Activated B cell treated with CpG ODN at 0.5 μM for 24 hours (primary cell): ENCODE data around the gene ANO9. TPM values are rescaled to one million over a fixed set of nuclear protein-coding genes. Genes with fewer than 3 reads are reported as not detected.

Experiments
- ATAC-seq: fragments of 200-7000 bp; cut with Tn5 transposase; one replicate; pipeline ENCODE4 v1.10.0; 2021; ENCODE audit warnings: low read depth, mild to moderate bottlenecking, moderate library complexity
- CTCF ChIA-PET: fragments of 350-600 bp; sonication (Branson Sonifier 250); formaldehyde crosslinking; loops from one replicate; lab custom pipeline; 2021; ENCODE audit warnings: antibody characterized with exemption; lab: Charles Lee
- POLR2A ChIA-PET: fragments of 350-600 bp; sonication (Branson Sonifier 250); formaldehyde crosslinking; loops from one replicate; lab custom pipeline; 2021; ENCODE audit warnings: antibody characterized with exemption; lab: Charles Lee
- DNase-seq: peaks from one replicate; pipeline ENCODE4 v3.0.0; 2022
- H3K27ac Mint-ChIP-seq: one replicate; pipeline ENCODE4 v1.8.0; 2020; ENCODE audit warnings: mixed read lengths
- H3K27me3 Mint-ChIP-seq: one replicate; pipeline ENCODE4 v1.8.0; 2021; ENCODE audit warnings: mixed read lengths
- H3K36me3 Mint-ChIP-seq: one replicate; pipeline ENCODE4 v1.8.0; 2021; ENCODE audit warnings: low read depth, mixed read lengths
- H3K4me1 Mint-ChIP-seq: one replicate; pipeline ENCODE4 v1.8.0; 2021; ENCODE audit warnings: mixed read lengths
- H3K4me3 Mint-ChIP-seq: one replicate; pipeline ENCODE4 v1.8.0; 2020; ENCODE audit warnings: mild to moderate bottlenecking, mixed read lengths
- H3K9me3 Mint-ChIP-seq: one replicate; pipeline ENCODE4 v1.8.0; 2020; ENCODE audit warnings: mixed read lengths
- intact Hi-C: fragments of 100-400 bp; cut with micrococcal nuclease; formaldehyde crosslinking; loops from one replicate; pipeline ENCODE4 v1.15.1; 2024
- total RNA-seq: library from RNA; stranded (reverse); gene quantifications from 2 replicates; pipeline ENCODE4 v1.2.3, GENCODE V29; 2022
- TF ChIP-seq, protein P1 (sequence below): fragments of 200-600 bp; IDR thresholded peaks from one replicate; pipeline ENCODE4 v1.8.0; 2022; ENCODE audit warnings: antibody characterized with exemption, mild to moderate bottlenecking

The ANO9 gene
- total RNA-seq, 1 donor from 2014 or later: 46.1 TPM

DNA sequence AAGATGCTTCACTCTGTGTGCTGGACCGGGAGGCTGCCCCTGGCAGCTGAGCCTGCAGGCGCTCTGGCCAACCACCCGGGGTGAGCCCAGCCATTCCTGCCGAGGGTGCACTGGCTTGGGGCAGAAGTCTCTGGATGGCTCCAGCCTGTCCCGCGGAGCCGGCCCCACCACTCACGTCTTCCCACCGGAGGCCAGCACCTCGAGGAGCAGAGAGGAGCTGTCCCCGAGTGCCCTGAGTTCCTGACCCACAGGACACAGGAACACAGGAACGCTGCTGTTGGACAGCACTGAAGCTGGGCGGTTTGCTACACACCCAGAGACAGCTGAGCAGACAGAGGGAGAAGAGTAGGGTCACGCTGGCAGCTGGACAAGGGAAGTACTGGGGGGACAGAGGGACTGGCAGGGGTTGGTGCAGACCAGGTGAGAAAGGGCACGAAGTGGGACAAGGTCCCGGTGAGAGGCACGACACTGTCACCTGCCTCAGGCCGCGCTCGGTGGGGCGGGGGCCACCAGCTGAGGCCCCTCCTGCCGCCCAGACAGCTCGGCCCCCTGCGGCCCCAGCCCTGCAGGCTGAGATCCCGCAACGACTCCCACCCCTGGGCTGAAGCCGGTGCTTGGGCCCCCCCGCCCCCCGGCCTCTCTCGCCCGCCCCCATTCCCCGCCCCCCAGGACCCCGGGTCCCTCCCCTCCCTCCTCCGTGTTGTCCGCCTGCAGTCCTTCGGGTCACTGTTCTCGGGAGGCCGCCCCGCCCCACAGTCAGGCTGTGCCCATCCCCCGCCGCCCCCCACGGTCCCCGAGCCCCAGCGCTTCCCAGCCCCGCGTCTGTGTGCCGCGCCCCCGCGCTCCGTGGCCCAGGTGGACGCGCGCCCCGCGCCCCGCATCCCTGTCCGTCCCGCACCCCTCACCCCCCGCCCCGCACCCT, 73.1 kb downstream of the ANO9 start:
- ChIA-PET CTCF (no interaction called here), POLR2A (interaction anchor here (1.2 kb wide), 1 partner anchor 131 kb away, joined by 4 read pairs; no protein-coding TSS in a partner anchor)
- H3K4me3 Mint-ChIP-seq: peak overlapping the region; percentile 78
- ATAC-seq: no peak
- peaks cover 12% of the 10 kb centered on the region for H3K4me1 Mint-ChIP-seq
- DNase-seq: no peak
- intact Hi-C loops: no loop called here
- no peak overlapping the region for H3K27ac Mint-ChIP-seq
- TF ChIP-seq, protein P1, sequence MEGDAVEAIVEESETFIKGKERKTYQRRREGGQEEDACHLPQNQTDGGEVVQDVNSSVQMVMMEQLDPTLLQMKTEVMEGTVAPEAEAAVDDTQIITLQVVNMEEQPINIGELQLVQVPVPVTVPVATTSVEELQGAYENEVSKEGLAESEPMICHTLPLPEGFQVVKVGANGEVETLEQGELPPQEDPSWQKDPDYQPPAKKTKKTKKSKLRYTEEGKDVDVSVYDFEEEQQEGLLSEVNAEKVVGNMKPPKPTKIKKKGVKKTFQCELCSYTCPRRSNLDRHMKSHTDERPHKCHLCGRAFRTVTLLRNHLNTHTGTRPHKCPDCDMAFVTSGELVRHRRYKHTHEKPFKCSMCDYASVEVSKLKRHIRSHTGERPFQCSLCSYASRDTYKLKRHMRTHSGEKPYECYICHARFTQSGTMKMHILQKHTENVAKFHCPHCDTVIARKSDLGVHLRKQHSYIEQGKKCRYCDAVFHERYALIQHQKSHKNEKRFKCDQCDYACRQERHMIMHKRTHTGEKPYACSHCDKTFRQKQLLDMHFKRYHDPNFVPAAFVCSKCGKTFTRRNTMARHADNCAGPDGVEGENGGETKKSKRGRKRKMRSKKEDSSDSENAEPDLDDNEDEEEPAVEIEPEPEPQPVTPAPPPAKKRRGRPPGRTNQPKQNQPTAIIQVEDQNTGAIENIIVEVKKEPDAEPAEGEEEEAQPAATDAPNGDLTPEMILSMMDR: no peak
- H3K9me3 Mint-ChIP-seq: no peaks in the 10 kb centered on the region
- peaks cover 34% of the 10 kb centered on the region for H3K27me3 Mint-ChIP-seq
- H3K36me3 Mint-ChIP-seq: no peaks in the 10 kb centered on the region

- Mint-ChIP-seq H3K4me3 (peak overlapping the region; percentile 56), H3K27ac (no peak overlapping the region), H3K9me3 (no peaks in the 10 kb centered on the region), H3K4me1 (peaks cover 12% of the 10 kb centered on the region), H3K36me3 (no peaks in the 10 kb centered on the region), H3K27me3 (peaks cover 34% of the 10 kb centered on the region)
- TF ChIP-seq, protein P1: no peak
- intact Hi-C loops: no loop called here
- no peak for ATAC-seq
- no peak for DNase-seq
- CTCF ChIA-PET: no interaction called here
- POLR2A ChIA-PET: interaction anchor here (1.2 kb wide), 1 partner anchor 130 kb away, joined by 4 read pairs; no protein-coding TSS in a partner anchor
These were observed 73.8 kb downstream of the ANO9 start for GRCh38 chr11:367956-368413.

Other genes starting within 250 kb of the ANO9 start
- not detected in 2 replicates for gene SCGB1C1, start 248.9 kb downstream of the ANO9 start, total RNA-seq
- 44.2 and 47.0 TPM in 2 replicates for gene BET1L, start 234.6 kb downstream of the ANO9 start, total RNA-seq
- 108 and 114 TPM in 2 replicates for gene RIC8A, start 234.3 kb downstream of the ANO9 start, total RNA-seq
- 21.8 and 23.0 TPM in 2 replicates for gene SIRT3, start 205.7 kb downstream of the ANO9 start, total RNA-seq
- 147 and 149 TPM in 2 replicates for gene PSMD13, start 205.0 kb downstream of the ANO9 start, total RNA-seq
- gene NLRP6, start 163.6 kb downstream of the ANO9 start, total RNA-seq: 0.46 and 0.64 TPM in 2 replicates
- 62.3 and 74.1 TPM in 2 replicates for gene PGGHG, start 152.9 kb downstream of the ANO9 start, total RNA-seq
- gene IFITM5, start 142.5 kb downstream of the ANO9 start, total RNA-seq: not detected in 2 replicates
- gene IFITM2, start 134.2 kb downstream of the ANO9 start, total RNA-seq: 112 and 125 TPM in 2 replicates
- gene IFITM1, start 128.0 kb downstream of the ANO9 start, total RNA-seq: 21.2 and 25.3 TPM in 2 replicates
- gene IFITM3, start 121.2 kb downstream of the ANO9 start, total RNA-seq: 14.8 and 17.0 TPM in 2 replicates
- not detected in 2 replicates for gene B4GALNT4, start 72.5 kb downstream of the ANO9 start, total RNA-seq
- gene PKP3, start 47.8 kb downstream of the ANO9 start, total RNA-seq: 0.18 TPM in 1 of 2 replicates, not detected in the other
- gene SIGIRR, start 27.0 kb downstream of the ANO9 start, total RNA-seq: 19.8 and 24.2 TPM in 2 replicates
- gene PTDSS2, start 8.3 kb upstream of the ANO9 start, total RNA-seq: 17.8 and 22.0 TPM in 2 replicates
- 101 and 103 TPM in 2 replicates for gene RNH1, start 65.2 kb upstream of the ANO9 start, total RNA-seq
- gene HRAS, start 93.6 kb upstream of the ANO9 start, total RNA-seq: 37.2 and 43.9 TPM in 2 replicates
- gene LRRC56, start 95.5 kb upstream of the ANO9 start, total RNA-seq: 7.1 and 7.9 TPM in 2 replicates
- gene LMNTD2, start 118.7 kb upstream of the ANO9 start, total RNA-seq: 8.6 and 9.1 TPM in 2 replicates
- gene RASSF7, start 119.0 kb upstream of the ANO9 start, total RNA-seq: 14.2 and 14.9 TPM in 2 replicates
- gene PHRF1, start 134.5 kb upstream of the ANO9 start, total RNA-seq: 42.7 and 49.6 TPM in 2 replicates
- gene IRF7, start 173.9 kb upstream of the ANO9 start, total RNA-seq: 74.1 and 75.5 TPM in 2 replicates
- gene CDHR5, start 182.9 kb upstream of the ANO9 start, total RNA-seq: not detected in 2 replicates
- gene SCT, start 185.2 kb upstream of the ANO9 start, total RNA-seq: not detected in 2 replicates
- 0.42 and 0.49 TPM in 2 replicates for gene DRD4, start 195.3 kb upstream of the ANO9 start, total RNA-seq